HG03025 (cell line): Measurements from ENCODE around the gene SCLT1.

Experiments used
- ATAC-seq: cut with Tn5 transposase; IDR thresholded peaks from one replicate; pipeline ENCODE4 v1.9.1; 2021; ENCODE audit warnings: mild to moderate bottlenecking, moderate library complexity; ENCODE audit not compliant: unreplicated experiment, low FRiP score

Gene SCLT1

DNA sequence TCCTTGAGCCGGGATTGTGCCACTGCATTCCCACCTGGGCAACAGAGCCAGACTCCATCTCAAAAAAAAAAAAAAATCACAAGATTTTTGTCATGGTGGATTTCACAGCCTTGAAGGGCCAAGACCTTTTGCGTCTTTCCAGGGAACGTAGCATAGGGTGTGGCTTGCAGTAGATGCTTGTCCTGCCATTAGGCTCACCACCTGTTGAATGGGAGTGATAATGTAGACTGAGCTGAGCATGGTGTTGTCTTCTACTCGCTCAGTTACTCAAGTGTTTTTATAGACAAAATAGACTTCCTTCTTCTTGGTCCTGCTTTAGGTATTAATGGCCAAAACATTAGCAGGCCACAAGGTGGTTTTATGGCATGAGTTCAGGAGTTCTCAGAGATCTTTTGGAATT lies 243.1 kb downstream of the SCLT1 start:
- ATAC-seq, result no peak

GRCh38 chr4:128848461-128848860 lies 244.9 kb downstream of the SCLT1 start:
- ATAC-seq, result no peak

DNA sequence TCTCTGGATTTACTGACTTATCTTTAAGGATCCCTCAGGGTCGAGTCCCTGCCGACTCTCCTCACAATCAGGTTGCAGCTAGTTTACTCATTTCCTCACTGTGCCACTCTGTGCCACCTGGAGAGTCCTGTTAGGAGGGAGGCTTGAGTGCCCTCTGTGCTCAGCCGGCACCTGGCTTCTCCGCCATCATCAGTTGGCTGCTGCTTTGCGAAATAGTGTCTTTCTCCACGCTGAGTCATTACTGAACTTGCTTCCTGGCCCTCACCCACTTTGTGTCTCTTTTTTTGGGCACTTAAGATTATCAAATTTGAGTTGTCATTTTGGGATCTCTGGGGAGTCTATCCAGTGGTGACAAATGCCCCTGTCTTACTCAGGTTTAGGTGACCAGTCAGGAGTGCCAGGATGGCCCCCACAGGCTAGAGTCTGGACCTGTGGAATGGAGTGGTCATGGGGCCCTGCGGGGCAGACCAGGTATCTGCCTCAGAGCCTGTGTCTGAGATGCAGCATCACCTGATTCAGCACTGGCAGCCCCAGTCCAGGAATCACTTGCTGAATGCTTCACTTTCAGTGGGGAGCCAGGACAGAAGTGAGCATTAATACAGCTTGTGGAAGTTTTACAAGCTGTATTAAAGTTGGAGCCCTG lies 246.1 kb downstream of the SCLT1 start:
- no peak for ATAC-seq

- no peak for ATAC-seq
Observed at GRCh38 chr4:128846063-128846462, 247.3 kb downstream of the SCLT1 start.

DNA sequence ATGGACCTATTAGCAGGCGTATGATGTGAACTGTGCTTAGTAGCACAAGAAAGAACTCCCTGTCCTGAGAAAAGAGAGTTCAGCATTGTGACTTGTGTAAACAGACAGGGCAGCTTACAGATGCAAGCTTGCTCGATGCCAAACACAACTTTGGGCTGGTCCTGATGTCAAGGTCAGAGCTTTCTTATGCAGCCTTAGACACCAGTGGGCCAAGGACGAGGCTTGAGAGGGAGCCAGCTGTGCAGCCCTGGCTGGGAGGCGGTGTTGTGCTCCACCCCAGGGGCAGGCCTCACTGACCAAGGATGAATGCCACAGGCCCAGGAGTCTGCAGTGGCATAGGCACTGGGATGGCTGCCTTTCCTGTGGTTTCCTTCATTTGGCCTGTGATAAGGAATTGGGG lies 248.4 kb downstream of the SCLT1 start:
- ATAC-seq, result no peak

DNA sequence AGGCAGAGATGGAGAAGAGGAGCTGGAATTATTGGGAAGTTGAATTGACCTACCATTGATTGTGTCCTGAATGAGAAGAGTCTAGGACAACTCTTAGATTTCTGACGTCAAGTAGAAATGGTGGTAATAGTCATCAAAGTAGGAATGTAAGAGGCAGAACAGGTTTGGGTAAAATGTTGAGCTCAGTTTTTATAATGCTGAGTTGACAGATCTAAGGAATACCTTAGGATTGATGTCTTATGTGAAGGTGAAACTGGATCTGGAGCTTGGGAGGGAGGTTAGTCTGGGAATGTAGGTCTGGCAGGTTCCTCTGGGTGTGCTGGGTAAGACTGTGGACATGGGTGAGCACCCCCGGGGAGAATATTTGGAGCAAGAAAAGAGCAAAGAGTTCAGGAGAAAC lies 251.9 kb downstream of the SCLT1 start:
- ATAC-seq, result no peak

- ATAC-seq, result no peak
Observed at GRCh38 chr4:128840711-128841318, 252.5 kb downstream of the SCLT1 start.

GRCh38 chr4:128837679-128838078 lies 255.7 kb downstream of the SCLT1 start:
- ATAC-seq, result no peak

- ATAC-seq, result no peak
Observed at GRCh38 chr4:128837198-128837597, 256.1 kb downstream of the SCLT1 start.

GRCh38 chr4:128835498-128836222 lies 257.7 kb downstream of the SCLT1 start:
- ATAC-seq, result no peak
